Thyroid gland (tissue), 4 donors: ENCODE results near the gene PRKCG. TPM values are rescaled to one million over a fixed set of nuclear protein-coding genes. Genes with fewer than 3 reads are reported as not detected.

Source experiments
- DNase-seq, 2 donors: peaks; one replicate each; pipeline ENCODE4 v3.0.0-alpha.2; 2019
- H3K27ac ChIP-seq, 3 donors: fragments of 200-600 bp; sonication (generic); 1 replicate in 2 of 3; 2 replicates in 1 of 3; pipeline ENCODE4 v1.5.1; 2016 to 2019; ENCODE audit warnings: mild to moderate bottlenecking in 1 of 3, moderate library complexity in 1 of 3
- H3K27me3 ChIP-seq: fragments of 200-600 bp; sonication (generic); one replicate; pipeline ENCODE4 v1.5.1; 2019
- H3K36me3 ChIP-seq, 2 donors: fragments of 200-600 bp; sonication (generic); one replicate each; pipeline ENCODE4 v1.5.1; 2016 to 2019
- H3K4me1 ChIP-seq, 2 donors: fragments of 200-600 bp; sonication (generic); one replicate each; pipeline ENCODE4 v1.5.1; 2017 to 2019
- H3K4me3 ChIP-seq, 3 donors: fragments of 200-600 bp; sonication (generic); replicated peaks in 1 of 3; 1 replicate in 2 of 3; 2 replicates in 1 of 3; pipeline ENCODE4 v1.5.1; 2016; ENCODE audit warnings: mild to moderate bottlenecking in 1 of 3
- H3K9me3 ChIP-seq: fragments of 200-600 bp; sonication (generic); one replicate; pipeline ENCODE4 v1.5.1; 2017
- POLR2A ChIP-seq, 2 donors: fragments of 450-650 bp; IDR thresholded peaks; one replicate each; pipeline ENCODE4 v1.6.1; 2017; ENCODE audit warnings: antibody characterized with exemption in 2 of 2, mild to moderate bottlenecking in 2 of 2, moderate library complexity in 1 of 2
- WGBS, 2 donors: methylation state at CpG; one replicate each; pipeline ENCODE4 v1.1.5; 2017; 5-methylcytosine and 5-hydroxymethylcytosine counted together
- intact Hi-C: fragments of 100-400 bp; cut with DNase I; formaldehyde crosslinking; loops from one replicate; pipeline ENCODE4 v1.15.1; 2023
- total RNA-seq, 4 donors: library from RNA; depleted of rRNA; stranded (reverse); fragments of >200 nt; gene quantifications; one replicate each; pipeline ENCODE4 v1.2.3, GENCODE V29; 2016
- TF ChIP-seq, protein P1 (sequence below), 6 experiments: fragments of 200-600 bp in 3 of 6; fragments of 450-650 bp in 3 of 6; sonication (generic) in 3 of 6; IDR thresholded peaks; one replicate each; pipeline ENCODE4 v1.5.1; 2016 to 2019; ENCODE audit warnings: antibody characterized with exemption in 6 of 6, mild to moderate bottlenecking in 2 of 6, inconsistent platforms in 1 of 6, moderate library complexity in 1 of 6

PRKCG gene
- total RNA-seq, 4 donors from 2014 or later = not detected

DNA sequence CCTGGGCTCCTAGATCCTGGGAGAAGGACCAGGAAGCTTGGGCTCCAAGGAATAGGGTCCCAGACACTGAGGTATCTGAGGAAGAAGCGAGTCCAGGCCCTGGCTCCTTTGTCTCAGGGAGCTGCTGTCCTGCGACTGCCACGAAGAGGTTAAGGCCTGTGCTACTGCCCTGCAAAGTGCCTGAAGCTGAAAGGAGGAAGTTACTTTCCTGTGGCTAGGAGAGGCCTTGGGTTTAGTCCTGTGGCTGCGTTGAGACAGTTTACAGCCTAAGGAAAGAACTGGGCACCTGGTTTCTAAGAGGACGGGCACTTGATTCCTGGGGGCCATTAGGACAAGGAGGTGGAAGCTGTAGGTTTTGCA lies 11.5 kb upstream of the PRKCG start:
- H3K9me3 ChIP-seq = no peaks in the 10 kb centered on the region
- TF ChIP-seq, protein P1, sequence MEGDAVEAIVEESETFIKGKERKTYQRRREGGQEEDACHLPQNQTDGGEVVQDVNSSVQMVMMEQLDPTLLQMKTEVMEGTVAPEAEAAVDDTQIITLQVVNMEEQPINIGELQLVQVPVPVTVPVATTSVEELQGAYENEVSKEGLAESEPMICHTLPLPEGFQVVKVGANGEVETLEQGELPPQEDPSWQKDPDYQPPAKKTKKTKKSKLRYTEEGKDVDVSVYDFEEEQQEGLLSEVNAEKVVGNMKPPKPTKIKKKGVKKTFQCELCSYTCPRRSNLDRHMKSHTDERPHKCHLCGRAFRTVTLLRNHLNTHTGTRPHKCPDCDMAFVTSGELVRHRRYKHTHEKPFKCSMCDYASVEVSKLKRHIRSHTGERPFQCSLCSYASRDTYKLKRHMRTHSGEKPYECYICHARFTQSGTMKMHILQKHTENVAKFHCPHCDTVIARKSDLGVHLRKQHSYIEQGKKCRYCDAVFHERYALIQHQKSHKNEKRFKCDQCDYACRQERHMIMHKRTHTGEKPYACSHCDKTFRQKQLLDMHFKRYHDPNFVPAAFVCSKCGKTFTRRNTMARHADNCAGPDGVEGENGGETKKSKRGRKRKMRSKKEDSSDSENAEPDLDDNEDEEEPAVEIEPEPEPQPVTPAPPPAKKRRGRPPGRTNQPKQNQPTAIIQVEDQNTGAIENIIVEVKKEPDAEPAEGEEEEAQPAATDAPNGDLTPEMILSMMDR (IDR thresholded peaks at IDR 0.05) = no peak
- TF ChIP-seq POLR2A (IDR thresholded peaks at IDR 0.05) = no peak
- intact Hi-C loops = no loop called here
- peaks cover 11 to 26% of the 10 kb centered on the region in 2 donors for H3K4me1 ChIP-seq
- DNase-seq = peak in 1 of 2 donors; percentile 19
- H3K27ac ChIP-seq = peak overlapping the region; percentile 40 to 97 (median 78)
- WGBS, 2 donors = 44 to 58% methylated on average over 5 of the region's 5 CpGs
- H3K27me3 ChIP-seq = no peaks in the 10 kb centered on the region
- peaks cover 14 to 15% of the 10 kb centered on the region in 2 donors for H3K36me3 ChIP-seq
- peak overlapping the region in 1 of 3 donors; percentile 96 for H3K4me3 ChIP-seq

DNA sequence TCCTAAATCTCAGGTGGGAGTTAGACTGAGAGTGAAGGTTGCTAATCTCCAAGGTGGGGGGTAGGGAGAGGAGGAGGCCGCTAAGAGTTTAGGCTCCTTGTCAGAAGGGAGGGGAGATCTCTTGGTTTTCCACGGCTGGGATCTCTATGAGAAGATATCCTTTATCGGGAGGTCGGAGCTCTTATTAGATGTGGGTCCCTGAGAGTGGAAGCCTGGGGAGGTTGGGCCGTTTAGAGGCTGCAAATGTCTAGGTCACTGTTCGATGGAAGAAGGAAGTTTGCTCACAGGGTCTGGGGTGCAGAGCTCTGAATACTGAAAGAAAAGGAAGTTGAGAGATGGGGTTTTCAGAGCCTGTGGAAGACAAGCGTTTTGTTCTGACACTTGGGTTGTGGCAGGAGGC lies 10.5 kb upstream of the PRKCG start:
- Histone ChIP-seq H3K27ac (no peak overlapping the region), H3K36me3 (peaks cover 14 to 15% of the 10 kb centered on the region in 2 donors), H3K4me1 (peaks cover 9 to 16% of the 10 kb centered on the region in 2 donors), H3K27me3 (no peaks in the 10 kb centered on the region), H3K9me3 (no peaks in the 10 kb centered on the region), H3K4me3 (no peak overlapping the region)
- TF ChIP-seq, protein P1 (IDR thresholded peaks at IDR 0.05) = no peak
- no peak for DNase-seq
- WGBS, 2 donors = 70 to 74% methylated on average over 7 of the region's 7 CpGs
- intact Hi-C loops = no loop called here

DNA sequence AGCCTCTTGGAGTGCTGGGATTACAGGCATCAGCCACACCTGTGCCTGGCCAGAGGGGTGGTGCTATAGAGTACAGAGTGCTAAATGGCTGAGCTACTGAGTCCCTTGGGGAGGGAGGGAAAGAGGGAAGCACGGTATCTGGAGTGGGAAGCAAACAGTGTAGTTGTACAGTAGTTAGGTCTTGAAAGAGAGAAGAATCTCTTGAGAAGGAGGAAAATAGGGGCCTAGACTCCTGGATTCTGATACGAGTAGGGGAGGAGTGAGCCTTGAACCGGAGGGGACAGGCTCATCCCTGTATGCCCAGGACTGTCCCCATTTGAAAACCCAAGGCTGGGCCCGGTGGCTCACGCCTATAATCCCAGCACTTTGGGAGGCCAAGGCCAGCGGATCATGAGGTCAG lies 9.2 kb upstream of the PRKCG start:
- TF ChIP-seq, protein P1 (IDR thresholded peaks at IDR 0.05) = no peak
- TF ChIP-seq POLR2A (IDR thresholded peaks at IDR 0.05) = no peak

DNA sequence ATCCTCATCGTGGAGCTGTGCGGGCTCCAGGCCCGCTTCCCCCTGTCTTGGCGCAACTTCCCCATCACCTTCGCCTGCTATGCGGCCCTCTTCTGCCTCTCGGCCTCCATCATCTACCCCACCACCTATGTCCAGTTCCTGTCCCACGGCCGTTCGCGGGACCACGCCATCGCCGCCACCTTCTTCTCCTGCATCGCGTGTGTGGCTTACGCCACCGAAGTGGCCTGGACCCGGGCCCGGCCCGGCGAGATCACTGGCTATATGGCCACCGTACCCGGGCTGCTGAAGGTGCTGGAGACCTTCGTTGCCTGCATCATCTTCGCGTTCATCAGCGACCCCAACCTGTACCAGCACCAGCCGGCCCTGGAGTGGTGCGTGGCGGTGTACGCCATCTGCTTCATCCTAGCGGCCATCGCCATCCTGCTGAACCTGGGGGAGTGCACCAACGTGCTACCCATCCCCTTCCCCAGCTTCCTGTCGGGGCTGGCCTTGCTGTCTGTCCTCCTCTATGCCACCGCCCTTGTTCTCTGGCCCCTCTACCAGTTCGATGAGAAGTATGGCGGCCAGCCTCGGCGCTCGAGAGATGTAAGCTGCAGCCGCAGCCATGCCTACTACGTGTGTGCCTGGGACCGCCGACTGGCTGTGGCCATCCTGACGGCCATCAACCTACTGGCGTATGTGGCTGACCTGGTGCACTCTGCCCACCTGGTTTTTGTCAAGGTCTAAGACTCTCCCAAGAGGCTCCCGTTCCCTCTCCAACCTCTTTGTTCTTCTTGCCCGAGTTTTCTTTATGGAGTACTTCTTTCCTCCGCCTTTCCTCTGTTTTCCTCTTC lies 8.0 kb upstream of the PRKCG start:
- Histone ChIP-seq H3K4me3 (no peak overlapping the region), H3K27ac (no peak overlapping the region), H3K9me3 (no peaks in the 10 kb centered on the region), H3K27me3 (no peaks in the 10 kb centered on the region), H3K4me1 (peaks cover 6 to 11% of the 10 kb centered on the region in 2 donors), H3K36me3 (peaks cover 14 to 15% of the 10 kb centered on the region in 2 donors)
- intact Hi-C loops = no loop called here
- 93 to 94% methylated on average over 46 to 51 of the region's 51 CpGs for WGBS, 2 donors
- no peak for DNase-seq
- TF ChIP-seq POLR2A (IDR thresholded peaks at IDR 0.05) = no peak
- TF ChIP-seq, protein P1 (IDR thresholded peaks at IDR 0.05) = no peak

More for the DNA sequence above, 9.2 kb upstream of the PRKCG start:
- Histone ChIP-seq H3K9me3 (no peaks in the 10 kb centered on the region), H3K27me3 (no peaks in the 10 kb centered on the region), H3K4me3 (no peak overlapping the region), H3K27ac (no peak overlapping the region), H3K4me1 (peaks cover 3 to 7% of the 10 kb centered on the region in 2 donors), H3K36me3 (peaks cover 14 to 15% of the 10 kb centered on the region in 2 donors)
- WGBS, 2 donors = 78 to 83% methylated on average over 6 of the region's 6 CpGs
- intact Hi-C loops = no loop called here
- no peak for DNase-seq

DNA sequence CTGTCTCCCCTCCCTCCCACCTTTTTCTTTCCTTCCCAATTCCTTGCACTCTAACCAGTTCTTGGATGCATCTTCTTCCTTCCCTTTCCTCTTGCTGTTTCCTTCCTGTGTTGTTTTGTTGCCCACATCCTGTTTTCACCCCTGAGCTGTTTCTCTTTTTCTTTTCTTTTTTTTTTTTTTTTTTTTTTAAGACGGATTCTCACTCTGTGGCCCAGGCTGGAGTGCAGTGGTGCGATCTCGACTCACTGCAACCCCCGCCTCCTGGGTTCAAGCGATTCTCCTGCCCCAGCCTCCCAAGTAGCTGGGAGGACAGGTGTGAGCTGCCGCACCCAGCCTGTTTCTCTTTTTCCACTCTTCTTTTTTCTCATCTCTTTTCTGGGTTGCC lies 7.4 kb upstream of the PRKCG start:
- Histone ChIP-seq H3K27me3 (no peaks in the 10 kb centered on the region), H3K4me1 (peaks cover 6 to 11% of the 10 kb centered on the region in 2 donors), H3K4me3 (no peak overlapping the region), H3K27ac (no peak overlapping the region), H3K9me3 (no peaks in the 10 kb centered on the region), H3K36me3 (peaks cover 14 to 15% of the 10 kb centered on the region in 2 donors)
- intact Hi-C loops = no loop called here
- TF ChIP-seq, protein P1 (IDR thresholded peaks at IDR 0.05) = no peak
- TF ChIP-seq POLR2A (IDR thresholded peaks at IDR 0.05) = no peak
- WGBS, 2 donors = 65 to 76% methylated on average over 6 of the region's 6 CpGs
- DNase-seq = no peak
